Mesothelial cell of epicardium (in vitro differentiated cells): ENCODE results near the gene SDK1. TPM values are rescaled to one million over a fixed set of nuclear protein-coding genes. Genes with fewer than 3 reads are reported as not detected.

Experiments used
- DNase-seq, 2 experiments: peaks; one replicate each; pipeline ENCODE4 v3.0.0; 2021; ENCODE audit warnings: low spot score in 2 of 2; ENCODE audit not compliant: unreplicated experiment in 2 of 2
- H3K27ac Mint-ChIP-seq: 2 replicates; pipeline ENCODE4 v1.8.0; 2021; ENCODE audit warnings: mixed read lengths
- H3K27me3 Mint-ChIP-seq: 2 replicates; pipeline ENCODE4 v1.8.0; 2021; ENCODE audit warnings: low read depth, mixed read lengths
- H3K36me3 Mint-ChIP-seq: 2 replicates; pipeline ENCODE4 v1.8.0; 2021; ENCODE audit warnings: mixed read lengths
- H3K4me1 Mint-ChIP-seq: 2 replicates; pipeline ENCODE4 v1.8.0; 2021; ENCODE audit warnings: mixed read lengths
- H3K4me3 Mint-ChIP-seq: 2 replicates; pipeline ENCODE4 v1.8.0; 2021; ENCODE audit warnings: mild to moderate bottlenecking, moderate library complexity, mixed read lengths
- H3K9me3 Mint-ChIP-seq: 2 replicates; pipeline ENCODE4 v1.8.0; 2021; ENCODE audit warnings: mixed read lengths
- CTCF ChIP-seq: fragments of 200-600 bp; sonication (generic); IDR thresholded peaks from one replicate; pipeline ENCODE4 v1.5.0; 2021; ENCODE audit warnings: antibody characterized with exemption; ENCODE audit not compliant: unreplicated experiment
- total RNA-seq: library from RNA; stranded (reverse); gene quantifications from 3 replicates; pipeline ENCODE4 v1.2.1, GENCODE V29; 2021

SDK1 gene
- total RNA-seq, 1 donor from 2014 or later = 12.8 TPM

GRCh38 chr7:3795781-3796180 is 494.7 kb downstream of the SDK1 start:
- H3K27ac Mint-ChIP-seq = no peak overlapping the region
- H3K36me3 Mint-ChIP-seq = no peaks in the 10 kb centered on the region

GRCh38 chr7:3805151-3805550 is 504.1 kb downstream of the SDK1 start:
- H3K9me3 Mint-ChIP-seq = no peaks in the 10 kb centered on the region
- H3K27ac Mint-ChIP-seq = no peak overlapping the region
- no peak for TF ChIP-seq CTCF
- H3K4me1 Mint-ChIP-seq = no peaks in the 10 kb centered on the region
- no peak for DNase-seq
- no peaks in the 10 kb centered on the region for H3K27me3 Mint-ChIP-seq
- H3K36me3 Mint-ChIP-seq = no peaks in the 10 kb centered on the region
- no peak overlapping the region for H3K4me3 Mint-ChIP-seq

More at GRCh38 chr7:3795781-3796180, 494.7 kb downstream of the SDK1 start:
- Mint-ChIP-seq H3K4me1 (no peaks in the 10 kb centered on the region), H3K4me3 (no peak overlapping the region), H3K27me3 (no peaks in the 10 kb centered on the region), H3K9me3 (no peaks in the 10 kb centered on the region)
- TF ChIP-seq CTCF = no peak
- DNase-seq = no peak

GRCh38 chr7:3806516-3806915 is 505.5 kb downstream of the SDK1 start:
- H3K4me1 Mint-ChIP-seq = no peaks in the 10 kb centered on the region
- no peak overlapping the region for H3K4me3 Mint-ChIP-seq
- no peak overlapping the region for H3K27ac Mint-ChIP-seq

GRCh38 chr7:3807824-3808223 is 506.8 kb downstream of the SDK1 start:
- no peak for DNase-seq
- Mint-ChIP-seq H3K4me1 (no peaks in the 10 kb centered on the region), H3K9me3 (no peaks in the 10 kb centered on the region), H3K27ac (no peak overlapping the region), H3K4me3 (no peak overlapping the region), H3K36me3 (no peaks in the 10 kb centered on the region), H3K27me3 (no peaks in the 10 kb centered on the region)
- no peak for TF ChIP-seq CTCF

More at GRCh38 chr7:3806516-3806915, 505.5 kb downstream of the SDK1 start:
- no peaks in the 10 kb centered on the region for H3K27me3 Mint-ChIP-seq
- TF ChIP-seq CTCF = no peak
- no peaks in the 10 kb centered on the region for H3K9me3 Mint-ChIP-seq
- DNase-seq = no peak
- no peaks in the 10 kb centered on the region for H3K36me3 Mint-ChIP-seq

- DNase-seq = no peak
- no peaks in the 10 kb centered on the region for H3K4me1 Mint-ChIP-seq
- no peak for TF ChIP-seq CTCF
- no peaks in the 10 kb centered on the region for H3K9me3 Mint-ChIP-seq
- H3K27ac Mint-ChIP-seq = no peak overlapping the region
- H3K27me3 Mint-ChIP-seq = no peaks in the 10 kb centered on the region
- no peak overlapping the region for H3K4me3 Mint-ChIP-seq
- H3K36me3 Mint-ChIP-seq = no peaks in the 10 kb centered on the region
Measured at GRCh38 chr7:3821488-3821887, 520.4 kb downstream of the SDK1 start.

- TF ChIP-seq CTCF = no peak
- no peak for DNase-seq
- no peaks in the 10 kb centered on the region for H3K9me3 Mint-ChIP-seq
- no peak overlapping the region for H3K27ac Mint-ChIP-seq
- H3K36me3 Mint-ChIP-seq = no peaks in the 10 kb centered on the region
- no peaks in the 10 kb centered on the region for H3K27me3 Mint-ChIP-seq
- no peaks in the 10 kb centered on the region for H3K4me1 Mint-ChIP-seq
- no peak overlapping the region for H3K4me3 Mint-ChIP-seq
Measured at GRCh38 chr7:3825491-3825890, 524.4 kb downstream of the SDK1 start.
